NT2/D1 (cell line): ENCODE measurements around the gene LSAMP.

Experiments used
- SUZ12 ChIP-seq: IDR thresholded peaks from 2 replicates; pipeline ENCODE4 v1.6.1; 2011; ENCODE audit not compliant: insufficient read length, insufficient read depth; ENCODE audit errors: extremely low read depth
- YY1 ChIP-seq: IDR thresholded peaks from 2 replicates; pipeline ENCODE4 v1.6.1; 2011; ENCODE audit not compliant: insufficient read length, insufficient read depth
- ZNF274 ChIP-seq: IDR thresholded peaks from 2 replicates; pipeline ENCODE4 v1.6.1; 2011; ENCODE audit warnings: mild to moderate bottlenecking, low read depth, low read length

- TF ChIP-seq ZNF274 (no peak), SUZ12 (no peak), YY1 (no peak)
These were observed 513.7 kb downstream of the LSAMP start for GRCh38 chr3:115931581-115931980.
